HepG2 (cell line): ENCODE measurements around the gene PHF14. TPM values are rescaled to one million over a fixed set of nuclear protein-coding genes. Genes with fewer than 3 reads are reported as not detected.

Experiments
- CREM ChIP-seq, 2 experiments: sonication (generic) in 1 of 2; formaldehyde crosslinking in 1 of 2; IDR thresholded peaks; 2 replicates each; pipeline versions ENCODE4 v1.4.0 to v1.6.1; 2016 to 2020; ENCODE audit warnings: antibody characterized with exemption in 1 of 2, mild to moderate bottlenecking in 1 of 2, missing genetic modification reagents in 1 of 2
- HOXA5 ChIP-seq: sonication (generic); formaldehyde crosslinking; IDR thresholded peaks from 2 replicates; pipeline ENCODE4 v1.4.0; 2020; ENCODE audit warnings: missing genetic modification reagents
- MED8 ChIP-seq: sonication (generic); formaldehyde crosslinking; IDR thresholded peaks from 2 replicates; pipeline ENCODE4 v1.8.1; 2023; ENCODE audit warnings: mild to moderate bottlenecking, missing genetic modification reagents; ENCODE audit not compliant: insufficient replicate concordance
- NBN ChIP-seq: fragments of 450-650 bp; conservative IDR thresholded peaks from 2 replicates; pipeline ENCODE4 v1.6.1; 2017
- NFKB2 ChIP-seq: sonication (generic); formaldehyde crosslinking; IDR thresholded peaks from 2 replicates; pipeline ENCODE4 v1.4.0; 2020; ENCODE audit warnings: missing genetic modification reagents, borderline replicate concordance
- NRL ChIP-seq: sonication (generic); formaldehyde crosslinking; IDR thresholded peaks from 2 replicates; pipeline ENCODE4 v1.5.0; 2020; ENCODE audit warnings: missing genetic modification reagents, mild to moderate bottlenecking, moderate library complexity, borderline replicate concordance
- PITX1 ChIP-seq: sonication (generic); formaldehyde crosslinking; IDR thresholded peaks from 2 replicates; pipeline ENCODE4 v1.5.1; 2020; ENCODE audit warnings: mild to moderate bottlenecking, missing genetic modification reagents
- RBM22 ChIP-seq: fragments of 200-400 bp; formaldehyde crosslinking; optimal IDR thresholded peaks from 2 replicates; pipeline ENCODE3; 2017; ENCODE audit warnings: mild to moderate bottlenecking, low read length, moderate library complexity
- RFXANK ChIP-seq: IDR thresholded peaks from 2 replicates; pipeline ENCODE4 v1.6.1; 2016
- ZNF460 ChIP-seq: sonication (generic); formaldehyde crosslinking; IDR thresholded peaks from 2 replicates; pipeline ENCODE4 v1.5.1; 2020; ENCODE audit warnings: missing genetic modification reagents, mild to moderate bottlenecking, borderline replicate concordance
- ZNF556 ChIP-seq: sonication (generic); formaldehyde crosslinking; IDR thresholded peaks from 2 replicates; pipeline ENCODE4 v1.4.0; 2020; ENCODE audit warnings: mild to moderate bottlenecking, missing genetic modification reagents, borderline replicate concordance
- ZNF569 ChIP-seq: sonication (generic); formaldehyde crosslinking; IDR thresholded peaks from 2 replicates; pipeline ENCODE4 v1.5.0; 2020; ENCODE audit warnings: mild to moderate bottlenecking, missing genetic modification reagents, moderate library complexity, borderline replicate concordance
- ZNF737 ChIP-seq: sonication (generic); formaldehyde crosslinking; IDR thresholded peaks from 2 replicates; pipeline ENCODE4 v1.5.0; 2020; ENCODE audit warnings: missing genetic modification reagents, mild to moderate bottlenecking, borderline replicate concordance
- ZSCAN20 ChIP-seq: sonication (generic); formaldehyde crosslinking; IDR thresholded peaks from 2 replicates; pipeline ENCODE4 v1.4.0; 2020; ENCODE audit warnings: missing genetic modification reagents, mild to moderate bottlenecking, borderline replicate concordance
- ZSCAN25 ChIP-seq: sonication (generic); formaldehyde crosslinking; IDR thresholded peaks from 2 replicates; pipeline ENCODE4 v1.8.0; 2022; ENCODE audit warnings: mild to moderate bottlenecking, missing genetic modification reagents
- polyA plus RNA-seq, 8 experiments: library from polyadenylated mRNA; depleted of rRNA in 3 of 8; stranded (reverse) in 7 of 8; unstranded in 1 of 8; fragments of >200 nt; fragmentation: Illumina TruSeq in 4 of 8; extraction: Trizol in 4 of 8; gene quantifications; 2 replicates each; pipeline versions ENCODE4 v1.2.1 to v1.2.3, GENCODE V29; 2011 to 2016; ENCODE audit warnings: low read depth in 4 of 8, missing spikeins in 1 of 8, mixed read lengths in 1 of 8; ENCODE audit not compliant: insufficient read depth in 1 of 8
- total RNA-seq, 5 experiments: library from RNA; depleted of rRNA; stranded (reverse); fragments of >200 nt; fragmentation: Illumina TruSeq; extraction: Trizol; gene quantifications; 2 replicates each; pipeline ENCODE4 v1.2.3, GENCODE V29; 2016; ENCODE audit warnings: low read depth in 1 of 5
- TF ChIP-seq, protein P1 (sequence below): sonication (generic); formaldehyde crosslinking; IDR thresholded peaks from 2 replicates; pipeline ENCODE4 v1.4.0; 2020; ENCODE audit warnings: missing genetic modification reagents
- TF ChIP-seq, protein P2 (sequence below): sonication (generic); formaldehyde crosslinking; conservative IDR thresholded peaks from 2 replicates; pipeline ENCODE4 v1.5.0; 2020; ENCODE audit warnings: missing genetic modification reagents
- TF ChIP-seq, protein P3 (sequence below): sonication (generic); formaldehyde crosslinking; IDR thresholded peaks from 2 replicates; pipeline ENCODE4 v1.4.0; 2020; ENCODE audit warnings: missing genetic modification reagents

PHF14 gene
- total and polyA plus RNA-seq, 2 of the 13 experiments (the other 11 are each of a cell fraction or from before 2014, with no cell fraction given) = 18.9 to 68.7 TPM

DNA sequence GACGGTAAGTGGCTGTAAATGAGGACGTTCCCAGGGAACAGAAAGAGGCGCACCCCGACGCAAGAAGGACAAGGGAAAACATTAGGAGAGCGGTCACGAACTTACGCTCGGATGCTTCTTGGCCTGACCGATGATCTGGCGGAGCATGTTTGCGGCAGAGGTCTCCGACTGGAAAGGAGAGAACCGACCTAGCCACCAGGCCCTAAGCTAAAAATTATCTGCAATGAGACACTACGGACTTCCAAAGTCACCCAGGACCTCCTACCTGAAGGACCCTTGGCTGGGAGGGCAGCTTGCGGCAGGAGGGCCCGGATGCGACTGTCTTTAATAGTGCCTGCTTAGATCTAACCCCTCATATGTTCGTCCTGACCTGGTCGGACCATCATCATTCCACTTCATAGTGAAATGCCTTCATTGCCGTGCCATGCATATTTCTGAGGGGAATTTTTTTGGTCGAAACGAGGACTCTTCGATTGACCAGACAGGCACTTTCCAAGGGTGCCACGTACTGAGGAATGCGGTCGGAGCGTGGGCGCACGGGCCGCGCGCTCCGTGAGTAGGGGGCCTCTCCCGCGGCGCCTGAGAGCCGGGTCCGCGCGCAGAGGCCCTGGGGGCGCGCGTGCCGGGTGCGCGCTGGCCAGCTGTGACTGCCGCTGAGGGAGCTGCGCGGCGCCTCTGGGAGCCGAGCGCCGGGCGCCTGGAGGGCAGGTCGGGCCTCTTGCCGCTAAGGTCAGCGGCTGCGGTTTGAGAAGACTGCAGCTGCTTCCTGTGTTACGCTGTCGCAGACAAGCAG is 33.6 kb upstream of the PHF14 start (continued):
- TF ChIP-seq, protein P1, sequence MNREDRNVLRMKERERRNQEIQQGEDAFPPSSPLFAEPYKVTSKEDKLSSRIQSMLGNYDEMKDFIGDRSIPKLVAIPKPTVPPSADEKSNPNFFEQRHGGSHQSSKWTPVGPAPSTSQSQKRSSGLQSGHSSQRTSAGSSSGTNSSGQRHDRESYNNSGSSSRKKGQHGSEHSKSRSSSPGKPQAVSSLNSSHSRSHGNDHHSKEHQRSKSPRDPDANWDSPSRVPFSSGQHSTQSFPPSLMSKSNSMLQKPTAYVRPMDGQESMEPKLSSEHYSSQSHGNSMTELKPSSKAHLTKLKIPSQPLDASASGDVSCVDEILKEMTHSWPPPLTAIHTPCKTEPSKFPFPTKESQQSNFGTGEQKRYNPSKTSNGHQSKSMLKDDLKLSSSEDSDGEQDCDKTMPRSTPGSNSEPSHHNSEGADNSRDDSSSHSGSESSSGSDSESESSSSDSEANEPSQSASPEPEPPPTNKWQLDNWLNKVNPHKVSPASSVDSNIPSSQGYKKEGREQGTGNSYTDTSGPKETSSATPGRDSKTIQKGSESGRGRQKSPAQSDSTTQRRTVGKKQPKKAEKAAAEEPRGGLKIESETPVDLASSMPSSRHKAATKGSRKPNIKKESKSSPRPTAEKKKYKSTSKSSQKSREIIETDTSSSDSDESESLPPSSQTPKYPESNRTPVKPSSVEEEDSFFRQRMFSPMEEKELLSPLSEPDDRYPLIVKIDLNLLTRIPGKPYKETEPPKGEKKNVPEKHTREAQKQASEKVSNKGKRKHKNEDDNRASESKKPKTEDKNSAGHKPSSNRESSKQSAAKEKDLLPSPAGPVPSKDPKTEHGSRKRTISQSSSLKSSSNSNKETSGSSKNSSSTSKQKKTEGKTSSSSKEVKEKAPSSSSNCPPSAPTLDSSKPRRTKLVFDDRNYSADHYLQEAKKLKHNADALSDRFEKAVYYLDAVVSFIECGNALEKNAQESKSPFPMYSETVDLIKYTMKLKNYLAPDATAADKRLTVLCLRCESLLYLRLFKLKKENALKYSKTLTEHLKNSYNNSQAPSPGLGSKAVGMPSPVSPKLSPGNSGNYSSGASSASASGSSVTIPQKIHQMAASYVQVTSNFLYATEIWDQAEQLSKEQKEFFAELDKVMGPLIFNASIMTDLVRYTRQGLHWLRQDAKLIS (CRISPR knock-in tag) = peak; percentile 42; the same call in 1 of the 2 replicates
- TF ChIP-seq ZNF460 (no peak), MED8 (CRISPR knock-in tag) (no peak), CREM (IDR thresholded peaks at IDR 0.05) (peak; percentile 43), CREM (CRISPR knock-in tag; IDR thresholded peaks at IDR 0.05) (no peak), ZSCAN20 (CRISPR knock-in tag) (0 out of 2 replicates have a peak, but pooled peaks have one; percentile 63), ZNF556 (CRISPR knock-in tag) (peak; percentile 64; the same call in 1 of the 2 replicates), RBM22 (peak; percentile 39), NRL (CRISPR knock-in tag) (0 out of 2 replicates have a peak, but pooled peaks have one; percentile 71), PITX1 (CRISPR knock-in tag) (peak; percentile 71), ZNF569 (no peak), NFKB2 (peak; percentile 89; the same call in 1 of the 2 replicates), NBN (no peak), RFXANK (CRISPR knock-in tag) (peak; percentile 74; the same call in 1 of the 2 replicates), ZNF737 (peak; percentile 74; the same call in 1 of the 2 replicates), HOXA5 (CRISPR knock-in tag) (peak; percentile 86), ZSCAN25 (CRISPR knock-in tag) (peak; percentile 64; the same call in 1 of the 2 replicates)
- TF ChIP-seq, protein P2, sequence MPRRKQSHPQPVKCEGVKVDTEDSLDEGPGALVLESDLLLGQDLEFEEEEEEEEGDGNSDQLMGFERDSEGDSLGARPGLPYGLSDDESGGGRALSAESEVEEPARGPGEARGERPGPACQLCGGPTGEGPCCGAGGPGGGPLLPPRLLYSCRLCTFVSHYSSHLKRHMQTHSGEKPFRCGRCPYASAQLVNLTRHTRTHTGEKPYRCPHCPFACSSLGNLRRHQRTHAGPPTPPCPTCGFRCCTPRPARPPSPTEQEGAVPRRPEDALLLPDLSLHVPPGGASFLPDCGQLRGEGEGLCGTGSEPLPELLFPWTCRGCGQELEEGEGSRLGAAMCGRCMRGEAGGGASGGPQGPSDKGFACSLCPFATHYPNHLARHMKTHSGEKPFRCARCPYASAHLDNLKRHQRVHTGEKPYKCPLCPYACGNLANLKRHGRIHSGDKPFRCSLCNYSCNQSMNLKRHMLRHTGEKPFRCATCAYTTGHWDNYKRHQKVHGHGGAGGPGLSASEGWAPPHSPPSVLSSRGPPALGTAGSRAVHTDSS (CRISPR knock-in tag) = 0 out of 2 replicates have a peak, but pooled peaks have one; percentile 70
- TF ChIP-seq, protein P3, sequence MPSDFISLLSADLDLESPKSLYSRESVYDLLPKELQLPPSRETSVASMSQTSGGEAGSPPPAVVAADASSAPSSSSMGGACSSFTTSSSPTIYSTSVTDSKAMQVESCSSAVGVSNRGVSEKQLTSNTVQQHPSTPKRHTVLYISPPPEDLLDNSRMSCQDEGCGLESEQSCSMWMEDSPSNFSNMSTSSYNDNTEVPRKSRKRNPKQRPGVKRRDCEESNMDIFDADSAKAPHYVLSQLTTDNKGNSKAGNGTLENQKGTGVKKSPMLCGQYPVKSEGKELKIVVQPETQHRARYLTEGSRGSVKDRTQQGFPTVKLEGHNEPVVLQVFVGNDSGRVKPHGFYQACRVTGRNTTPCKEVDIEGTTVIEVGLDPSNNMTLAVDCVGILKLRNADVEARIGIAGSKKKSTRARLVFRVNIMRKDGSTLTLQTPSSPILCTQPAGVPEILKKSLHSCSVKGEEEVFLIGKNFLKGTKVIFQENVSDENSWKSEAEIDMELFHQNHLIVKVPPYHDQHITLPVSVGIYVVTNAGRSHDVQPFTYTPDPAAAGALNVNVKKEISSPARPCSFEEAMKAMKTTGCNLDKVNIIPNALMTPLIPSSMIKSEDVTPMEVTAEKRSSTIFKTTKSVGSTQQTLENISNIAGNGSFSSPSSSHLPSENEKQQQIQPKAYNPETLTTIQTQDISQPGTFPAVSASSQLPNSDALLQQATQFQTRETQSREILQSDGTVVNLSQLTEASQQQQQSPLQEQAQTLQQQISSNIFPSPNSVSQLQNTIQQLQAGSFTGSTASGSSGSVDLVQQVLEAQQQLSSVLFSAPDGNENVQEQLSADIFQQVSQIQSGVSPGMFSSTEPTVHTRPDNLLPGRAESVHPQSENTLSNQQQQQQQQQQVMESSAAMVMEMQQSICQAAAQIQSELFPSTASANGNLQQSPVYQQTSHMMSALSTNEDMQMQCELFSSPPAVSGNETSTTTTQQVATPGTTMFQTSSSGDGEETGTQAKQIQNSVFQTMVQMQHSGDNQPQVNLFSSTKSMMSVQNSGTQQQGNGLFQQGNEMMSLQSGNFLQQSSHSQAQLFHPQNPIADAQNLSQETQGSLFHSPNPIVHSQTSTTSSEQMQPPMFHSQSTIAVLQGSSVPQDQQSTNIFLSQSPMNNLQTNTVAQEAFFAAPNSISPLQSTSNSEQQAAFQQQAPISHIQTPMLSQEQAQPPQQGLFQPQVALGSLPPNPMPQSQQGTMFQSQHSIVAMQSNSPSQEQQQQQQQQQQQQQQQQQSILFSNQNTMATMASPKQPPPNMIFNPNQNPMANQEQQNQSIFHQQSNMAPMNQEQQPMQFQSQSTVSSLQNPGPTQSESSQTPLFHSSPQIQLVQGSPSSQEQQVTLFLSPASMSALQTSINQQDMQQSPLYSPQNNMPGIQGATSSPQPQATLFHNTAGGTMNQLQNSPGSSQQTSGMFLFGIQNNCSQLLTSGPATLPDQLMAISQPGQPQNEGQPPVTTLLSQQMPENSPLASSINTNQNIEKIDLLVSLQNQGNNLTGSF (CRISPR knock-in tag) = peak; percentile 69
